ENCODE data around the gene PDGFA. TPM values are rescaled to one million over a fixed set of nuclear protein-coding genes. Genes with fewer than 3 reads are reported as not detected.
A peak's percentile ranks its signal among the peaks of the same experiment; 100 is the strongest.

Gene PDGFA
- total and polyA plus RNA-seq, 2 experiments from 2014 or later = 4.7 to 8.4 TPM

DNA sequence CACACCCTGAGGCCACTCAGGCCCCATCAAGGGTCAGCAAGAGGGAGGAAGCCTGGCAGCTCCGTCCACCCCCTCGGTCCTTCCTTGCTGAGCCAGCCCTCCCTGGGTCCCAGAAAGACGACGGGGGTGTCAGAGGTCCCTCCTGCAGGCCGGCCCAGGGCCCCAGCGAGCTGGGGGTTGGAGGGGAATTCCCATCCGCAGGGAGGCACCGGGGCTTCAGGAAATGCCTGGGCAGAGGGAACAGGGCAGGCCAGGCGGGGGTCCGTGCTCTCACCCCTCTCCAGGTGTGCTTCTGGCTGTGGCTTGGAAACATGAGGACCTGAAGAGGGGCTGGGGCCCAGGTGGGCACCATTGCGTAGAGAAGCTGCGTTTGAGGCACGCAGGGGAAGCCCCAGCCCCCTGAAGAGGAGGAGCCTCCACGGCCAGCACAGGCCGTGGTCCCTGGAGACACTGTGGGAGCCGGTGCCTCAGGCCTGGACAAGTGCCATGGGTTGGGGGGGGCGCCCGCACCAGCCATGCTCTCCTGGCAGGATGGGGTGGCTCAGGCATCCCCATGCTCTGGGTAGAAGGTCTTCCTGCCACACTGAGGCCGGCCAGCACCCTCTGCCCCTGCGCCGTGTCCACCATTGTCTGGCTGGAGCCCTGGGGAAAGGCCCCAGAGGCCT lies 66.7 kb downstream of the PDGFA start:
- Histone ChIP-seq H3K4me1 (ENCODE audit: insufficient read depth) (no peaks in the 10 kb centered on the region), H3K4me2 (ENCODE audit: unreplicated experiment) (no peak overlapping the region), H3K79me2 (ENCODE audit: insufficient read depth) (no peaks in the 10 kb centered on the region), H4K20me1 (ENCODE audit: insufficient read depth) (no peaks in the 10 kb centered on the region), H3K27ac (no peak overlapping the region), H3K4me3 (no peak overlapping the region), H2AFZ (no peak overlapping the region), H3K9me2 (ENCODE audit: insufficient read depth) (no peaks in the 10 kb centered on the region), H3F3A (ENCODE audit: insufficient read depth) (no peaks in the 10 kb centered on the region), H3K36me3 (ENCODE audit: low read depth) (no peaks in the 10 kb centered on the region), H3K9ac (no peak overlapping the region), H3K9me3 (ENCODE audit: low read depth) (no peaks in the 10 kb centered on the region), H3K27me3 (replicated peaks; ENCODE audit: insufficient read depth) (peaks cover 30% of the 10 kb centered on the region)
- no peak for DNase-seq
- 30 to 37% methylated on average over 16 to 18 of the region's 21 CpGs for WGBS, 2 experiments (ENCODE audit: low coverage in 1 of 2, low lambda C conversion rate in 2 of 2, missing lambda C conversion rate in 2 of 2)
- TF ChIP-seq EZH2 (IDR thresholded peaks at IDR 0.05; ENCODE audit: insufficient read depth, poor library complexity, severe bottlenecking) = no peak
- TF ChIP-seq EZH2phosphoT487 (IDR thresholded peaks at IDR 0.05; ENCODE audit: insufficient read depth, low read depth) = no peak
- in situ Hi-C loops (cut with MboI) = no loop called here

DNA sequence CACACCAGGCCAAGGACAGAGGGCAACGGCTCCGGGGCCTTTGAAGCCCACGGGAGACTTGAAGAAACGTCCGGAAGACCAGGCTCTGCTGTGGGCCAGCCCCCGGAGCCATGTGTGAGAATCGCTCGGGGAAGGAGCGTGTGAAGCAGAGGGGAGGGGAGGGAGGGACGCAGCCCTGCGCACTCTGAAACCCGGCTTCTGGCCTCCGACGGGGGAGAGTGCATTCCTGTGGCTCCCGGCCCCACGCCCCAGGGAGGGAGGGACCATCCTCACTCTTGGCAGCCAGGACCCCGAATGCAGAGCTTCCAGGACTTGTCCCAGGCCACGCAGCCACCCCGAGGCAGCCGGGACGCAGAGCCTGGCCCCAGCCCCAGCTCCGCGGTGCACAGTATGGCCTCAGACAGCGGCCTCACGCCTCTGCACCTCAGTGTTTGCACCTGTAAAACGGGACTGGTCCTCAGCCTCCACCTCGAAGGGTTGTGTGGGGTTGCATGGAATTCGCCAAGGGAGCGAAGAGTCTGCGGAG lies 67.4 kb downstream of the PDGFA start:
- peak overlapping the region; percentile 48; the same call in 1 of the 2 replicates for H2AFZ ChIP-seq
- TF ChIP-seq EZH2phosphoT487 (IDR thresholded peaks at IDR 0.05; ENCODE audit: insufficient read depth, low read depth) (no peak), EZH2 (IDR thresholded peaks at IDR 0.05; ENCODE audit: insufficient read depth, poor library complexity, severe bottlenecking) (no peak)
- peak; percentile 56 for DNase-seq
- H3K4me1 ChIP-seq (ENCODE audit: insufficient read depth) = no peaks in the 10 kb centered on the region
- H3K27me3 ChIP-seq (replicated peaks; ENCODE audit: insufficient read depth) = peaks cover 30% of the 10 kb centered on the region
- no peaks in the 10 kb centered on the region for H3F3A ChIP-seq (ENCODE audit: insufficient read depth)
- 11 to 18% methylated on average over 19 to 30 of the region's 30 CpGs for WGBS, 2 experiments (ENCODE audit: low coverage in 1 of 2, low lambda C conversion rate in 2 of 2, missing lambda C conversion rate in 2 of 2)
- in situ Hi-C loops (cut with MboI) = no loop called here
- no peaks in the 10 kb centered on the region for H3K36me3 ChIP-seq (ENCODE audit: low read depth)
- peak overlapping the region; percentile 32 for H3K4me2 ChIP-seq (ENCODE audit: unreplicated experiment)
- no peak overlapping the region for H3K9ac ChIP-seq
- no peaks in the 10 kb centered on the region for H4K20me1 ChIP-seq (ENCODE audit: insufficient read depth)
- no peak overlapping the region for H3K27ac ChIP-seq
- no peaks in the 10 kb centered on the region for H3K9me2 ChIP-seq (ENCODE audit: insufficient read depth)
- no peaks in the 10 kb centered on the region for H3K9me3 ChIP-seq (ENCODE audit: low read depth)
- no peak overlapping the region; the same call in 1 of the 2 replicates for H3K4me3 ChIP-seq
- no peaks in the 10 kb centered on the region for H3K79me2 ChIP-seq (ENCODE audit: insufficient read depth)

DNA sequence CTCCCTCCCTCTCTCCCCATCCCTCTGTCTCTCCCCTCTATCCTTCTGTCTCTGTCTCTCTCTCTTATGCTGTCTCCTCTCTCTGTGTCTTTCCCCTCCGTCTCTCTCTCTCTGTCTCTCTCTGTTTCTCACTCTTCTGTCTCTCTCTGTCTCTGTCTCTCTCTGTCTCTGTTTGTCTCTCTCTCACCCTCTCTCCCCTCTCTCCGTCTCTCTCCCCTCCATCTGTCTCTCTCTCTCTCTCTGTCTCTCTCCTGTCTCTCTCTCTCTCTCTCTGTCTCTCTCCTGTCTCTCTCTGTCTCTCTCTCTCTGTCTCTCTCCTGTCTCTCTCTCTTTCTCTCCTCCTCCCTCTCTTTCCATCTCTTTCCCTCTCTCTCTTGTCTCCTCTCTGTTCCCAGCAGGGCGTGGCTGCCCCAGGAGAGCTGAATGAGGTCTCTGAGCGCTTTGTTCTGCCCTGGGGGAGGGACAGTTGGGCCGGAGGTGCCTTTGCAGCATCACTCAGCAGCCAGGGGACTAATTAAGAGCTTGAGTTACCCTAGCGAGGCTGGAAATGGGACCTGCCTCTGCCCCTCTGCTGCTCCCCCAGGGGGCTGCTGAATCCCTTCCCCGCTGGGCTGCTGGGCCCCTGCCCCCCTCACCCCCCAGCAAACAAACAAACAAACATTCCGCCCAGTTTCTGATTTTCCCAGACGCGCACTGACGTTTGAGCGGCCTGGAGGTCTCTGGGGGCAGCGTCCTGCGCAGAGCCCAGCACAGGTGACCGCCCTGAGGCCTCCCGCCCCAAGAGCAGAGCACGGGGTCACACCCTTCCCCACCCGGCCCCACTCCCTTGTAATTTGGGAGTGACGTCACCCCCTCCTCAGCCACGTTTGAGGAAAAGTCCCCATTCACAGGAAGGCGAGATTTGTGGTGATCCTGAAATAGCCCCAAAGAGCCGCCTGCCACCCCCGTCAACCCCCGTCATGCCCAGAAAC lies 68.1 kb downstream of the PDGFA start:
- Histone ChIP-seq H3K9ac (no peak overlapping the region), H3K79me2 (ENCODE audit: insufficient read depth) (no peaks in the 10 kb centered on the region)

DNA sequence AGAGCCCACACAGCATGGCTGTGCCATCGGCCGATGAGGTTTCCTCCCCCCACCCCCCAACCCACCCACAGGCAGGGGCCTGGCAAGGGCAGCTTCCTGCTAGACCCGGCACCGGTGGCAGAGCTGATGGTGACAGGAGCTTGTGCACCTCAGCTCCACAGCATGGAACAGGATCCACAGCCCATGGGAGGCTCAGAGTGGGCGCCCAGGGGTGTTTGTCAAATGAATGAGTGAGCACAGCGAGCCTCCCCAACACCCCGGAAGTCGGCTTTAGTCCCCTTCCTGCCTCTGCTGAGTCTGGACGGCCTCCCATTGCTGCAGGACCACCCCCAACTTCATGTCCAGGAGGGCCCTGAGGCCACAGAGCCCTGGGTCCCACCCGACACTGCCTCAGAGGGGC lies 68.9 kb downstream of the PDGFA start:
- H3F3A ChIP-seq (ENCODE audit: insufficient read depth) = no peaks in the 10 kb centered on the region
- H3K27ac ChIP-seq = no peak overlapping the region
- no peak overlapping the region for H2AFZ ChIP-seq
- no peaks in the 10 kb centered on the region for H3K4me1 ChIP-seq (ENCODE audit: insufficient read depth)
- TF ChIP-seq EZH2phosphoT487 (IDR thresholded peaks at IDR 0.05; ENCODE audit: insufficient read depth, low read depth) (no peak), EZH2 (IDR thresholded peaks at IDR 0.05; ENCODE audit: insufficient read depth, poor library complexity, severe bottlenecking) (no peak)
- no peaks in the 10 kb centered on the region for H3K9me2 ChIP-seq (ENCODE audit: insufficient read depth)
- no peaks in the 10 kb centered on the region for H3K9me3 ChIP-seq (ENCODE audit: low read depth)
- H3K4me3 ChIP-seq = no peak overlapping the region
- H3K4me2 ChIP-seq (ENCODE audit: unreplicated experiment) = no peak overlapping the region
- DNase-seq = no peak
- no peaks in the 10 kb centered on the region for H4K20me1 ChIP-seq (ENCODE audit: insufficient read depth)
- peaks cover 30% of the 10 kb centered on the region for H3K27me3 ChIP-seq (replicated peaks; ENCODE audit: insufficient read depth)
- in situ Hi-C loops (cut with MboI) = no loop called here
- H3K9ac ChIP-seq = no peak overlapping the region
- 59% methylated on average over 8 to 10 of the region's 10 CpGs for WGBS, 2 experiments (ENCODE audit: low coverage in 1 of 2, low lambda C conversion rate in 2 of 2, missing lambda C conversion rate in 2 of 2)
- no peaks in the 10 kb centered on the region for H3K79me2 ChIP-seq (ENCODE audit: insufficient read depth)
- no peaks in the 10 kb centered on the region for H3K36me3 ChIP-seq (ENCODE audit: low read depth)

More for the DNA sequence above, 68.1 kb downstream of the PDGFA start:
- H3K9me2 ChIP-seq (ENCODE audit: insufficient read depth) = no peaks in the 10 kb centered on the region
- peaks cover 30% of the 10 kb centered on the region for H3K27me3 ChIP-seq (replicated peaks; ENCODE audit: insufficient read depth)
- H4K20me1 ChIP-seq (ENCODE audit: insufficient read depth) = no peaks in the 10 kb centered on the region
- TF ChIP-seq EZH2phosphoT487 (IDR thresholded peaks at IDR 0.05; ENCODE audit: insufficient read depth, low read depth) = no peak
- no peak for TF ChIP-seq EZH2 (IDR thresholded peaks at IDR 0.05; ENCODE audit: insufficient read depth, poor library complexity, severe bottlenecking)
- no peak for DNase-seq
- H3K4me3 ChIP-seq = no peak overlapping the region; the same call in 1 of the 2 replicates
- in situ Hi-C loops (cut with MboI) = no loop called here
- H3K9me3 ChIP-seq (ENCODE audit: low read depth) = no peaks in the 10 kb centered on the region
- 33 to 39% methylated on average over 17 to 24 of the region's 24 CpGs for WGBS, 2 experiments (ENCODE audit: low coverage in 1 of 2, low lambda C conversion rate in 2 of 2, missing lambda C conversion rate in 2 of 2)
- H3K36me3 ChIP-seq (ENCODE audit: low read depth) = no peaks in the 10 kb centered on the region
- H3K4me1 ChIP-seq (ENCODE audit: insufficient read depth) = no peaks in the 10 kb centered on the region
- H2AFZ ChIP-seq = peak overlapping the region; percentile 48; the same call in 1 of the 2 replicates
- peak overlapping the region; percentile 32 for H3K4me2 ChIP-seq (ENCODE audit: unreplicated experiment)
- H3F3A ChIP-seq (ENCODE audit: insufficient read depth) = no peaks in the 10 kb centered on the region
- no peak overlapping the region for H3K27ac ChIP-seq

All from GM23248 (cell line).